GM12891 (cell line): ENCODE measurements around the gene CGNL1.

Source experiments
- PAX5 ChIP-seq: IDR thresholded peaks from 2 replicates; pipeline ENCODE4 v1.6.1; 2011; ENCODE audit warnings: low read length, moderate library complexity, mild to moderate bottlenecking; ENCODE audit not compliant: insufficient read depth, severe bottlenecking
- POLR2A ChIP-seq: IDR thresholded peaks from 2 replicates; pipeline ENCODE4 v1.6.1; 2011; ENCODE audit warnings: low read depth, low read length, control low read depth

- TF ChIP-seq PAX5 (no peak), POLR2A (no peak)
Observed at GRCh38 chr15:57495041-57495440, 118.7 kb downstream of the CGNL1 start.
